GM12864 (cell line): ENCODE results near the gene AKAP8L.

Experiments used
- DNase-seq: peaks from one replicate; pipeline ENCODE4 v3.0.0-alpha.2; 2011; ENCODE audit warnings: low read depth
- H3K4me3 ChIP-seq: 2 replicates; pipeline ENCODE4 v1.5.1; 2011; ENCODE audit warnings: mild to moderate bottlenecking, low read depth, low read length, control low read depth
- TF ChIP-seq, protein P1 (sequence below): IDR thresholded peaks from 2 replicates; pipeline ENCODE4 v1.5.1; 2011; ENCODE audit warnings: low read depth, mild to moderate bottlenecking, moderate library complexity, low read length, control low read depth, inconsistent platforms; ENCODE audit errors: missing control alignments

Gene AKAP8L

DNA sequence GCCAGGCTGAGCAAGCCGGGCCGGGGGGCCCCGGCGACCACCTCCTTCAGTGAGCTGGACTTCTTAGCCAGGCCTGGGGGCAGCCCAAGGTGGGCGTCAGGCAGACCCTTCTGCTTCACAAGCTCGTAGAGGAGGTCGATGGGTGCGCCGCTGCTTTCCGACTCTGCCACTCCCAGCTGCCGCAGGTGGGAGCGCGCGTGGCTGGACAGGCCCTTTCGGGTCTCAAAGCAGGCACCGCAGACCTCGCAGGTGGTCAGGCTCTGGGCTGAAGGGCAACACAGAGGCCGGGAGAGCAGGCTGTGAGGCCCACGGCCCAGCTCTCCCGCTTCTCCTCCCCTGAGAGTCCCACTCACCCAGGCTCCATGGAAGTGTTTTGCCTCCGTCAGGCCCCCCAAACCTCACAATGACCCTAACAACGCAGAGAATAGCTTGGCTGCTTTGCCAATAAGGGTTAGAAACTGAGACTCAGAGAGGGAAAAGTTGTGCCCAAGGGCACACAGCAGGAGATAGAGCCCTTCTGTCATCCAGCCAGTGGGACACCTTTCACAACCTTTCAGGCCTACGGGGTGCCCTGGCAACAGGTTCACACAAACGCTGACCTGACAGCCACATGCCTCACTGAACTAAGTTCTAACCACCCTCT lies 11.2 kb upstream of the AKAP8L start:
- H3K4me3 ChIP-seq: no peak overlapping the region
- TF ChIP-seq, protein P1, sequence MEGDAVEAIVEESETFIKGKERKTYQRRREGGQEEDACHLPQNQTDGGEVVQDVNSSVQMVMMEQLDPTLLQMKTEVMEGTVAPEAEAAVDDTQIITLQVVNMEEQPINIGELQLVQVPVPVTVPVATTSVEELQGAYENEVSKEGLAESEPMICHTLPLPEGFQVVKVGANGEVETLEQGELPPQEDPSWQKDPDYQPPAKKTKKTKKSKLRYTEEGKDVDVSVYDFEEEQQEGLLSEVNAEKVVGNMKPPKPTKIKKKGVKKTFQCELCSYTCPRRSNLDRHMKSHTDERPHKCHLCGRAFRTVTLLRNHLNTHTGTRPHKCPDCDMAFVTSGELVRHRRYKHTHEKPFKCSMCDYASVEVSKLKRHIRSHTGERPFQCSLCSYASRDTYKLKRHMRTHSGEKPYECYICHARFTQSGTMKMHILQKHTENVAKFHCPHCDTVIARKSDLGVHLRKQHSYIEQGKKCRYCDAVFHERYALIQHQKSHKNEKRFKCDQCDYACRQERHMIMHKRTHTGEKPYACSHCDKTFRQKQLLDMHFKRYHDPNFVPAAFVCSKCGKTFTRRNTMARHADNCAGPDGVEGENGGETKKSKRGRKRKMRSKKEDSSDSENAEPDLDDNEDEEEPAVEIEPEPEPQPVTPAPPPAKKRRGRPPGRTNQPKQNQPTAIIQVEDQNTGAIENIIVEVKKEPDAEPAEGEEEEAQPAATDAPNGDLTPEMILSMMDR: no peak
- no peak for DNase-seq

DNA sequence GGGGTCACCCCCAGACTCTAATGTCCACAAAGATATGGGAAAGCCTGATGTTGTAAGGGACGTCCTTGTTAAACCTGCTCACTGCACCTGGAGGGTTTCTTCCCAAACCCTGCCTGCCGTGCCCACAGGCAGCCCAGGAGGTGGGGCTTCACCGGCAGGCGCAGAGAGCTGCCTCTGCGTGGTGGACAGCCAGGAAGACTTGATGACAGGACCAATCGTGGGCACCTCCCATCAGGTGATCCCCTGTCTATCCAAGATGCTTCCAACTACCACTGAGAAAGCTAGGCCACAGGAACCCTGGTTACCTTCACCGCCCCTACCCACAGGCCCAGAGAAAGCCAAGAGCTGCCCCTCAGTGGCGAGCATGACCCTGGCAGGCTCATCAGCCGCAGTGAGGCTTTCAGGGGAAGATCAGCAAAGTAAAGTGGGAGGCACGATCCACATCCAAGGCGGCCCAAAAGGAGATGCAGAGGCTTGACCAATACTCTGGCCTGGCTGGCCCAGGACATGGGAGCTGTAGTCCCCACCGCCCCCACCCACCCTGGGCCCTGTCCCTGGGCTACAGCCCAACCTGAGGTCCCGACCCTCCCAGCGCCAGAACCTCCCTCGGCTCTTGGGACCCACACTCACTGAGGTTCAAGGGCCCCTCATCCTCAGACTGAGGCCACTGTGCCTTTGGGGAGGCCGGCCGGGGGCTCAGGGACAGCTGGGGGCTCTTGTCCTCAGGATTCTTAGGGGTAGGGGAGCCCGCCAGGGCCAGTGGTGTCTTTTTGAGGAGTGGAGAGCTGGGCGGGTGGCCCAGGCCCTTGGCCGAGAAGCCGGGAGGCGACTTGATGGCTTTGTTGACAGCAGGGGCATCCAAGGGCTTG lies 10.4 kb upstream of the AKAP8L start:
- DNase-seq: no peak
- TF ChIP-seq, protein P1: no peak
- H3K4me3 ChIP-seq: no peak overlapping the region

DNA sequence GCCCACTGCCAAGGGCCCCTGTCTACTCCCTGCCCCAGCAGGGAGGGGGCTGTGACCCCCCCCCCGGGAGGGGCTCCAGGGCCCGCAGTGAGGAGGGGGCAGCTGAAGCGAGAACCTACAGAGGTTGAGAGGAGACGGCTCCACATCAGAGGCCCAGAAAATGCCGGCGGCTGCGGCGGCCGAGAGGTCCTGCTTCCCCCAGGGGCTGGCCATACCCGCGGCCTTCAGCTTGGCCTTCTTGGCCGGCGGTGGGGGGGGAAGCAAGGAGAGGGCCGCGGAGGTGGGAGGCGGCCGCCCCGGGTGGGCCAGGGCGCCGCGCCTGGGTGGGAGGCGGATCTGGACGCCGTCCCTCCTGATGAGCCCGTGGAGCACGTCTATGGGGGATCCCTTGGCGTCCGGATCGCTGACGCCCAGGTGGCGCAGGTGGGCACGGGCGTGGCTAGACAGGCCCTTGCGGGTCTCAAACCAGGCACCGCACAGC lies 9.2 kb upstream of the AKAP8L start:
- no peak for DNase-seq
- TF ChIP-seq, protein P1: no peak
- no peak overlapping the region for H3K4me3 ChIP-seq

DNA sequence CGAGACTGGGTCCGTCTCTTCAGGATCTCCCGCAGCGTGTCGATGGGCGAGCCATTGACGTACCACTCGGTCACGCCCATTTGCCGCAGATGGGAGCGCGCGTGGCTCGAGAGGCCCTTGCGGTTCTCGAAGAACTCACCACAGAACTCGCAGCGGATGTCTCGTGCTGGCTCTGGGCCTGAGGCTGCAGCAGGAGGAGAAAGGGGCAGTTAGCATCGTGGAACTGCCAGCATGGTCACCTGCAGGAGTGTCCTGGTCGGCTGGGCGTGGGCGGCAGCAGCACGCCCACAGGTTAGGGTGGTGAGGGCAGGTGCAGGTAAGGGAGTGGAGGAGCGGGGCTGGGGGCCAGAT lies 8.5 kb upstream of the AKAP8L start:
- no peak for DNase-seq
- TF ChIP-seq, protein P1: no peak
- H3K4me3 ChIP-seq: no peak overlapping the region

DNA sequence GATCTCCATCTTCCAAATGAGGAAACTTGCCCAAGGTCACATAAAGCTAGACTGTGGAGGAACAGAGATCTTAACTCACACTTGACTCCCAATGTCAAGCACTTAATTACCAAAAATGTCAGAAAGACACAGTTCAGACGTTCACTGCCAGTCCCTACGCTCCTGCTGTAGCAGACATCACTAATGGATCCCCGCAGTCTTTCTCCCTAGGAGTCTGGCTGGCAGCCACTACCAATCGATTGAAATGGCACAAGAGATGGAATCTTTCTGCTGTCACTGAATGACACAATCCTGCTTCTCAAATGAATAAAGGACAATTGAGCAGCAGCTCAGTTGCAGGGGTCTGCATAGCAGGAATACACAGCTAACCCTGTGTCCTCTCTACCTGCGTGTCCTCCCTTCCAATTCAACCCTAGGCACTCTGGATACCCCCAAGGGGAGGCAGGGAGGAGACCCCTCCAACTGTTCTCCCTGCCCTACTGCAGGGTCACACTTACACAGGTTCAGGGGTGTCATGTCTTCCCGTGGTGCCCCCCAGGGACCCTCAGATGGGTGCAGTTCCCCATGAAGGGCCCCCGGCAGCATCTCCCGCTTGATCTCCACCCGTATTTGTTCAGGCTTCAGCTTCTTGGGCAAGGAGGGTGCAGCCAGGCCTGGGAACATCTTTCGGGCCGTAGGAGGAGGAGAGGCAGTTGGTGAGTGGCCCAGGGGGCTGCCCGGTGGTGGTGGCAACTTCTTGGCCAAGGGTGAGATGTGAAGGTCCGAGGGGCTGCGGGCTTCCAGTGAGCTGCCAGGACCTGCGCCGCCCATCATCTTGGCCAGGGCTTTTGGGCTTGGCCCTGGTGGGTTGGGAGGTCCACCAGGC lies 7.9 kb upstream of the AKAP8L start:
- DNase-seq: no peak
- TF ChIP-seq, protein P1: no peak
- H3K4me3 ChIP-seq: no peak overlapping the region

DNA sequence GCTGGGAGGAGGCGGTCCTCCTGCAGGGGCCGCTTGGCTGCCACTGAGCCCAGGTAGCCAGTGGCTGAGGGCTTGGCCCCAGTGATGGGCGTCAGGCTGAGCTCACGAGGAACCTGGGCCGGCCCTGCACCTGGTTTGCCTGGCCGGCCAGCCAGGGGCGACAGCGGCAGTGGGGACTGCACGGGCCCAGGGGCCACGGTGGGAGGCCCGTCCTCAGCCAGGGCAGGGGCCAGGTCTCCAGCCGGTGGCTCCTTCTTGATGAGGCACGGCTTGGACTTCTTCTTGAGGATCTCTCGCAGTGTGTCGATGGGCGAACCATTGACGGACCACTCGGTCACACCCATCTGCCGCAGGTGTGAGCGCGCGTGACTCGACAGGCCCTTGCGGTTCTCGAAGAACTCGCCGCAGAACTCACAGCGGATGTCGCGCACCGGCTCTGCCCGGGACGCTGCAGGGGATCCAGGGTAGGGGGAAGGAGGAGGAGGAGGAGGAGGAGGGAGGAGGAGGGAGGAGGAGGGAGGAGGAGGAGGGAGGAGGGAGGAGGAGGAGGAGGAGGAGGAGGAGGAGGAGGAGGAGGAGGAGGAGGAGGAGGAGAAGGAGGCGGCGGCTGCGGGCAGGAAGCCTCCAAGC lies 6.6 kb upstream of the AKAP8L start:
- TF ChIP-seq, protein P1: no peak
- no peak for DNase-seq
- no peak overlapping the region for H3K4me3 ChIP-seq
